HG02642 (cell line): ENCODE data around the gene PCMT1.
A peak's percentile ranks its signal among the peaks of the same experiment; 100 is the strongest.
"Not testable (repeated sequence)": the region's sequence is repeated elsewhere in the genome, so short reads cannot be mapped to it uniquely, and the experiment has no call there.

Experiments used
- ATAC-seq: cut with Tn5 transposase; IDR thresholded peaks from one replicate; pipeline ENCODE4 v1.9.1; 2021; ENCODE audit warnings: mild to moderate bottlenecking; ENCODE audit not compliant: unreplicated experiment, poor library complexity

The PCMT1 gene

GRCh38 chr6:149809798-149810197 is 60.3 kb downstream of the PCMT1 start:
- ATAC-seq = no peak

GRCh38 chr6:149813351-149813750 is 63.8 kb downstream of the PCMT1 start:
- ATAC-seq = no peak

- ATAC-seq = no peak
These were observed 66.2 kb downstream of the PCMT1 start for GRCh38 chr6:149815788-149816187.

GRCh38 chr6:149820506-149820905 is 71.0 kb downstream of the PCMT1 start:
- no peak for ATAC-seq

- no peak for ATAC-seq
These were observed 72.0 kb downstream of the PCMT1 start for GRCh38 chr6:149821492-149821891.

- ATAC-seq = no peak
These were observed 73.5 kb downstream of the PCMT1 start for GRCh38 chr6:149823013-149823412.

GRCh38 chr6:149825292-149825691 is 75.8 kb downstream of the PCMT1 start:
- ATAC-seq = no peak

- no peak for ATAC-seq
These were observed 81.3 kb downstream of the PCMT1 start for GRCh38 chr6:149830731-149831307.

- no peak for ATAC-seq
These were observed 81.8 kb downstream of the PCMT1 start for GRCh38 chr6:149831308-149831820.

- no peak for ATAC-seq
These were observed 84.1 kb downstream of the PCMT1 start for GRCh38 chr6:149833651-149834050.

- peak; percentile 52 for ATAC-seq
These were observed 85.3 kb downstream of the PCMT1 start for GRCh38 chr6:149834513-149835481.

GRCh38 chr6:149840345-149841075 is 91.0 kb downstream of the PCMT1 start:
- no peak for ATAC-seq

- ATAC-seq = no peak
These were observed 92.8 kb downstream of the PCMT1 start for GRCh38 chr6:149842331-149842730.

- ATAC-seq = no peak
These were observed 93.6 kb downstream of the PCMT1 start for GRCh38 chr6:149843051-149843633.

GRCh38 chr6:149844036-149844435 is 94.5 kb downstream of the PCMT1 start:
- not testable (repeated sequence) for ATAC-seq

GRCh38 chr6:149844480-149844879 is 94.9 kb downstream of the PCMT1 start:
- ATAC-seq = no peak

GRCh38 chr6:149845549-149845948 is 96.0 kb downstream of the PCMT1 start:
- no peak for ATAC-seq

- no peak for ATAC-seq
These were observed 96.8 kb downstream of the PCMT1 start for GRCh38 chr6:149846321-149846720.

- ATAC-seq = no peak
These were observed 98.4 kb downstream of the PCMT1 start for GRCh38 chr6:149847939-149848267.

- not testable (repeated sequence) for ATAC-seq
These were observed 98.8 kb downstream of the PCMT1 start for GRCh38 chr6:149848343-149848742.
